Mesothelial cell of epicardium (in vitro differentiated cells): ENCODE data around the gene ELP1. TPM values are rescaled to one million over a fixed set of nuclear protein-coding genes. Genes with fewer than 3 reads are reported as not detected.
"Not testable (repeated sequence)": the region's sequence is repeated elsewhere in the genome, so short reads cannot be mapped to it uniquely, and the experiment has no call there.

Experiments used
- DNase-seq, 2 experiments: peaks; one replicate each; pipeline ENCODE4 v3.0.0; 2021; ENCODE audit warnings: low spot score in 2 of 2; ENCODE audit not compliant: unreplicated experiment in 2 of 2
- H3K27ac Mint-ChIP-seq: 2 replicates; pipeline ENCODE4 v1.8.0; 2021; ENCODE audit warnings: mixed read lengths
- H3K27me3 Mint-ChIP-seq: 2 replicates; pipeline ENCODE4 v1.8.0; 2021; ENCODE audit warnings: low read depth, mixed read lengths
- H3K36me3 Mint-ChIP-seq: 2 replicates; pipeline ENCODE4 v1.8.0; 2021; ENCODE audit warnings: mixed read lengths
- H3K4me1 Mint-ChIP-seq: 2 replicates; pipeline ENCODE4 v1.8.0; 2021; ENCODE audit warnings: mixed read lengths
- H3K4me3 Mint-ChIP-seq: 2 replicates; pipeline ENCODE4 v1.8.0; 2021; ENCODE audit warnings: mild to moderate bottlenecking, moderate library complexity, mixed read lengths
- H3K9me3 Mint-ChIP-seq: 2 replicates; pipeline ENCODE4 v1.8.0; 2021; ENCODE audit warnings: mixed read lengths
- total RNA-seq: library from RNA; stranded (reverse); gene quantifications from 3 replicates; pipeline ENCODE4 v1.2.1, GENCODE V29; 2021
- TF ChIP-seq, protein P1 (sequence below): fragments of 200-600 bp; sonication (generic); IDR thresholded peaks from one replicate; pipeline ENCODE4 v1.5.0; 2021; ENCODE audit warnings: antibody characterized with exemption; ENCODE audit not compliant: unreplicated experiment

The ELP1 gene
- total RNA-seq, 1 donor from 2014 or later = 31.0 TPM

DNA sequence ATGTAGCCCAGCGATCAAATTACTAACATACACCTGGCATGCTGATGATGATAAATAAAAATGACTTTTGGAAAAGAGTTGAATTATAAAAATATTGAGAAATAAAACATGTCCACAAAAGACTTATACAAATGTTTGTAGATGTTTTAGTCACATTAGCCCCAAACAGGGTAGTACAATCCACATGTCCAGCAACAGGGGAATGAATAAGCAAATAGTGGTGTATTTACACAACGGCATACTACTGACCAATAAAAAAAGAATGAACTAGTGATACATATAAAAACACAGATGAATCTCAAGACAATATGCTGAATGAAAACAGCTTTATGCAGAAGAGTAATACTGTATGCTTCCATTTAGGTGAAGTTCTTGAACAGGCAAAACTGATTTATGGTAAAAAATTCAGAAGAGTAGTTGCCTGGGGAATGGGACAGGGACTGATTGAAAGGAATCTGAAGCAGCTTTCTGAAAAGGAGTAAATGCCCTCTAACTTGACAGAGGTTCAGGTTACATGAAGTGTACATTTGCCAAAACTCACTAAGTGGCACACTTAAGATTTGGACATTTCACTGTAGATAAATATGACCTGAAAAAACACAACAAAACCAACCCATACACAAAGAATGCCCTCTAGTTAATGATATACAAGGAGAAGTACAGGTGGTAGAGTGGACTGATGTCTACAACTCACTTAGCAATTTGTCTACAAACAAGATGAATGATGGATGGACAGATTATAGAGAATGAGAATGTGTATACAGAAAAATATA, 36.4 kb downstream of the ELP1 start:
- Mint-ChIP-seq H3K36me3 (peaks cover 45% of the 10 kb centered on the region), H3K9me3 (no peaks in the 10 kb centered on the region), H3K27me3 (no peaks in the 10 kb centered on the region), H3K4me1 (no peaks in the 10 kb centered on the region), H3K4me3 (no peak overlapping the region), H3K27ac (no peak overlapping the region)
- TF ChIP-seq, protein P1, sequence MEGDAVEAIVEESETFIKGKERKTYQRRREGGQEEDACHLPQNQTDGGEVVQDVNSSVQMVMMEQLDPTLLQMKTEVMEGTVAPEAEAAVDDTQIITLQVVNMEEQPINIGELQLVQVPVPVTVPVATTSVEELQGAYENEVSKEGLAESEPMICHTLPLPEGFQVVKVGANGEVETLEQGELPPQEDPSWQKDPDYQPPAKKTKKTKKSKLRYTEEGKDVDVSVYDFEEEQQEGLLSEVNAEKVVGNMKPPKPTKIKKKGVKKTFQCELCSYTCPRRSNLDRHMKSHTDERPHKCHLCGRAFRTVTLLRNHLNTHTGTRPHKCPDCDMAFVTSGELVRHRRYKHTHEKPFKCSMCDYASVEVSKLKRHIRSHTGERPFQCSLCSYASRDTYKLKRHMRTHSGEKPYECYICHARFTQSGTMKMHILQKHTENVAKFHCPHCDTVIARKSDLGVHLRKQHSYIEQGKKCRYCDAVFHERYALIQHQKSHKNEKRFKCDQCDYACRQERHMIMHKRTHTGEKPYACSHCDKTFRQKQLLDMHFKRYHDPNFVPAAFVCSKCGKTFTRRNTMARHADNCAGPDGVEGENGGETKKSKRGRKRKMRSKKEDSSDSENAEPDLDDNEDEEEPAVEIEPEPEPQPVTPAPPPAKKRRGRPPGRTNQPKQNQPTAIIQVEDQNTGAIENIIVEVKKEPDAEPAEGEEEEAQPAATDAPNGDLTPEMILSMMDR = no peak
- no peak for DNase-seq

DNA sequence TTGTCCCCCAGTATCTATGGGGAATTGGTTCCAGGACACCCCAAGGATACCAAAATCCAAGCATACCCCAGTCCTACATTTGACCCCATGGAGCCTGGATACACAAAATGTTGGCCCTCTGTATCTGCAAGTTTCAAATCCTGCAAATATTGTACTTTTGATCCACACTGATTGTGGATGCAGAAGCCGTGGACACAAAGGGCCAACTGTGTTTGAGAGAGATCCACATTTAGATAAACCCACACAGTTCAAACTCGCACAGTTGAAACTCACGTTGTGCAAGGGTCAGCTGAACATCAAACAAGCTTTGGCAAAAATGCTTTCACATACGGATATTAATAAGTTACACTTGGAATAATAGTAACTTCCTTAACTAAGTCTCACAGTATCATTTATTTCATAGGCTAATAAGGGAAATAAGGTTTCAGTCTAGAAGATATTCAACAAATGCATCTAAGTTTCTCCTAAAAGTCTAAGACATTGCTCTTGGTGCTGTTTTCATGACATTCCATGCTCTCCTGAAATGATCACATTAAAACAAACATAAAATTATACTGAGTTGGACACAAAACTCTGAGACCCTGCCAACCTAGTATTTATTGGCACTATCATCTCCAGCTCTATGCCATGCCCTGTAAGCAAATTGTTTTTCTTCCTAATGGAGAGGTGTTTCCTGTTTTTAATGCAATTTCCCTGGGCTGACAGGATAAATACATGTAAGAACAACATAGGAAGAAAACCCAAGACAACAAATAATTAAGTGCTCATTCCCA, 39.5 kb downstream of the ELP1 start:
- no peaks in the 10 kb centered on the region for H3K27me3 Mint-ChIP-seq
- no peak overlapping the region for H3K27ac Mint-ChIP-seq
- no peak overlapping the region for H3K4me3 Mint-ChIP-seq
- no peaks in the 10 kb centered on the region for H3K4me1 Mint-ChIP-seq
- TF ChIP-seq, protein P1 = no peak
- H3K36me3 Mint-ChIP-seq = peaks cover 49% of the 10 kb centered on the region
- H3K9me3 Mint-ChIP-seq = no peaks in the 10 kb centered on the region
- no peak for DNase-seq

DNA sequence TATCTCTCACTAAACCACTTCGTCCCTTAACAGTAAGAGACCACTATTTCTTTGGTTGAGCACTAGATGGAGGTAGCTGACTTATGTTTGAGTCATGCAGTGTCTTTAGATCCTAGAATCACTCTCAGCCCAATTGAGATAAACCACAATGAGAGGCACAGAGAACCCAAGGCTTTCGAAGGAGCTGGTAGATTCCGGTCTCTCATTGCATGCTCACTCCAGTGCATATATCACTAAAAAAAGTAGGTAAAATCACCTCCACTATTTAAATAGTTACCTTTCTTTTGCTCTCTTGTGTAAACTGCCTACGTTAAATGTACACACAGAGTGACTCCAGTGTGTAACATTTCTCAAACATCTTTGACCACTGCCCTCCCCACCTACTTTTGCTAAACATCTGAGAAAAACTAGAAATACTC, 44.3 kb downstream of the ELP1 start:
- Mint-ChIP-seq H3K4me1 (peaks cover 9% of the 10 kb centered on the region), H3K9me3 (peaks cover 8% of the 10 kb centered on the region), H3K27ac (no peak overlapping the region), H3K36me3 (peaks cover 43% of the 10 kb centered on the region), H3K27me3 (no peaks in the 10 kb centered on the region), H3K4me3 (no peak overlapping the region)
- TF ChIP-seq, protein P1 = no peak
- no peak for DNase-seq

DNA sequence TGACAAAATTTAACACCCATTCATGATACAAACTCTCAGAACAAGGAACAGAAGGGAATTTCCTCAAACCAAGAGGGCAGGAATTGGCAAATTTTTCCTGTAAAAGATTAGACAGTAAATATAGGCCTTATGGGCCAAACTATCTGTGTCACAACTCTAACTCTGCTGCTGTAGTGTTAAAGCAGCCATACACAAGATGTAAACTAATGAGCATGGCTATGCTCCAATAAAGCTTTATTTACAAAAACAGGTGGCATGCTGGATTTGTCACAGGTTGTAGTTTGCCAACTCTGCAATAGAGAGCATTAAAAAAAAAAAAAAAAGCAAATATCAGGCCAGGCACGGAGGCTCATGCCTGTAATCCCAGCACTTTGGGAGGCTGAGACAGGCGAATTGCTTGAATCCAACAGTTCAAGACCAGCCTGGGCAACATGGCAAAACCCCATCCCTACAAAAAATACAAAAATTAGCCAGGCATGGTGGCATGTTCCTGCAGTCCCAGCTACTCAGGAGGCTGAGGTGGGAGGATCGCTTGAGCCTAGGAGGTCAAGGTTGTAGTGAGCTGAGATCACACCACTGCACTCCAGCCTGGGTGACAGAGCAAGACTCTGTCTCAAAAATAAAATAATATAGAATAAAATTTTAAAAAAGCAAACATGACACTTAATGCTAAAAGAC, 47.2 kb downstream of the ELP1 start:
- Mint-ChIP-seq H3K36me3 (peaks cover 40% of the 10 kb centered on the region), H3K9me3 (peaks cover 12% of the 10 kb centered on the region)
- DNase-seq, H3K27ac Mint-ChIP-seq, H3K27me3 Mint-ChIP-seq, H3K4me1 Mint-ChIP-seq, H3K4me3 Mint-ChIP-seq: not testable (repeated sequence)

DNA sequence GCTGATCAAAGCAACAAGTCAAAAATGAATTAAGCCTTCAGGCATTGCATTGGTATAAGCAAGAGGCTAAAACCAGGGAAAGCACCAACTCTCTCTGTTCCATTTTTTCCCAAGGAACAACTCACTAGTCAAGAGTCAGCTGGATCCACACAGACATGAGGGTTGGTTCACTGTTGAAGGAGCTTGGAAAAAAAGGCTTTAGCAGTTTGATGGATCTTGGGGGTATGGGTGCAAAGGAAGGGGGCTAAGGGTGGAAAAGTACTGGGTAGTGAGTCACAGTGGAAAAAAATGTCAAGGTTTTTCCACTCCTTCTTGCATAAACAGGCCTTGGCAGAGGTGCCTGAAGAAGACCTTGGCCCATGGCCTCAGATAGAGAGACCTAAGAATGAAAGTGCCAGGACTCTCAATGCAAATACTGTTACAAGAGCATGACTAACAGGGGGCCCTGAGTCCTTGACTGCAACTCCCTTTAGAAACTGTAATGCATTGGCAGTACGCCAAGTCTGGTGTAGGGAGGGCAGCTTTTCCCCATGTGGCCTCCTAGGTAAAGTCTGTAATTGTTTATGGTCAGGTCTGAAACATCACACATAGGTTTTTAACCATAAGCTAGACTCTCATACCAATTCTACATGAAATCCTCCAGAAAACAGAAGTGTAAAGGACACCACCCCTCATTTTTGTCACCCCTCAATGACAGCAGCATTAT, 48.1 kb downstream of the ELP1 start:
- Mint-ChIP-seq H3K4me1 (peaks cover 9% of the 10 kb centered on the region), H3K36me3 (peaks cover 35% of the 10 kb centered on the region), H3K9me3 (peaks cover 12% of the 10 kb centered on the region), H3K27ac (no peak overlapping the region), H3K4me3 (no peak overlapping the region), H3K27me3 (no peaks in the 10 kb centered on the region)
- DNase-seq = no peak
- TF ChIP-seq, protein P1 = no peak
